NCI-H2081 treated with DMSO at 0.1 percent for 48 hours (cell line): Measurements from ENCODE around the gene MMEL1.
A peak's percentile ranks its signal among the peaks of the same experiment; 100 is the strongest.
"Not testable (repeated sequence)": the region's sequence is repeated elsewhere in the genome, so short reads cannot be mapped to it uniquely, and the experiment has no call there.

Experiments used
- DNase-seq: peaks from one replicate; lab custom pipeline; 2025; lab: John Stamatoyannopoulos, UW

The MMEL1 gene

GRCh38 chr1:2590233-2591141, 42.3 kb downstream of the MMEL1 start:
- DNase-seq = no peak

- no peak for DNase-seq
Measured at GRCh38 chr1:2589431-2590232, 43.2 kb downstream of the MMEL1 start.

GRCh38 chr1:2588661-2589430, 44.0 kb downstream of the MMEL1 start:
- DNase-seq = no peak

- no peak for DNase-seq
Measured at GRCh38 chr1:2587860-2588571, 44.8 kb downstream of the MMEL1 start.

- DNase-seq = no peak
Measured at GRCh38 chr1:2587071-2587859, 45.6 kb downstream of the MMEL1 start.

GRCh38 chr1:2586154-2587070, 46.4 kb downstream of the MMEL1 start, which contains the start of gene PRXL2B:
TSS of gene PRXL2B (plus strand) at chr1:2586777. CDS start at chr1:2586886, 109 bp downstream.
- peak; percentile 86 for DNase-seq

GRCh38 chr1:2585318-2586092, 47.3 kb downstream of the MMEL1 start:
- no peak for DNase-seq

- no peak for DNase-seq
Measured at GRCh38 chr1:2584686-2585317, 48.0 kb downstream of the MMEL1 start.

- no peak for DNase-seq
Measured at GRCh38 chr1:2583871-2584351, 48.9 kb downstream of the MMEL1 start.

GRCh38 chr1:2583331-2583791, 49.5 kb downstream of the MMEL1 start:
- DNase-seq = no peak

- no peak for DNase-seq
Measured at GRCh38 chr1:2582391-2582790, 50.4 kb downstream of the MMEL1 start.

GRCh38 chr1:2580691-2581090, 52.1 kb downstream of the MMEL1 start:
- DNase-seq = no peak

- DNase-seq = no peak
Measured at GRCh38 chr1:2578758-2579118, 54.1 kb downstream of the MMEL1 start.

- not testable (repeated sequence) for DNase-seq
Measured at GRCh38 chr1:2577565-2578075, 55.2 kb downstream of the MMEL1 start.

- no peak for DNase-seq
Measured at GRCh38 chr1:2575801-2576663, 56.8 kb downstream of the MMEL1 start.

- DNase-seq = no peak
Measured at GRCh38 chr1:2574350-2574749, 58.5 kb downstream of the MMEL1 start.
